ENCODE results near the gene RTN4RL2. TPM values are rescaled to one million over a fixed set of nuclear protein-coding genes. Genes with fewer than 3 reads are reported as not detected.

The RTN4RL2 gene
- total and polyA plus RNA-seq, 10 of the 15 experiments (the other 5 are each of a cell fraction or from before 2014, with no cell fraction given): 0.14 to 1.1 (median 0.52) TPM; not detected in 4

DNA sequence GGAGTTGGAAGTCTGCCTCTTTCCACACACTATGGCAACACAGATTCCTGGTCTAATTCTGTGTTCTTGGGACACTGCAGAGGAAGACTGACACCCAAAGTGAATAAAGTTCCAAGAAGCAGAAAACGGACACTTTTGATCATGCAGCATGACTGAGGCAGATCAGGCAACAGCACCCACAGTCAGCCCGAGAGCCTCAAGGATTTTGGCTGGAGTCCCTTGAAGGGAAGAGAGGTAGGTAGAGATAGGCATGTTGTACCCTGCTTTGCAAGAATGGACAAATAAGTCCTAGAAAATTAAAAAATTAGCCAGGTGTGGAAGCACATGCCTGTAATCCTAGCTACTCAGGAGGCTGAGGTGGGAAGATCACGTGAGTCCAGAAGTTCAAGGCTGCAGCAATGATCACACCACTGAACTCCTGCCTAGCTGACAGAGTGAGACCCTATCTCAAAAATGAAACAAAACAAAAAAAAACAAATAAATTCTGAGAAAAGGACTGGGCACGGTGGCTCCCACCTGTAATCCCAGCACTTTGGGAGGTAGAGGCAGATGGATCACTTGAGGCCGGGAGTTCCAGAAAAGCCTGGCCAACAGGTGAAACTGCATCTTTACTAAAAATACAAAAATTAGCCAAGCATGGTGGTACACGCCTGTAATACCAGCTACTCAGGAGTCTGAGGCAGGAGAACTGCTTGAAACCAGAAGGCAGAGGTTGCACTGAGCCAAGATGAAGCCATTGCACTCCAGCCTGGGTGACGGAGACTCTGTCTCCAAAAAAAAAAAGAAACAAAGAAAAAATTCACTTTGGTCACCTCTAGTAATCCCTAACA lies 48.2 kb downstream of the RTN4RL2 start:
- H3K79me2 ChIP-seq (ENCODE audit: control insufficient read depth, insufficient read depth, low read length): no peaks in the 10 kb centered on the region
- no peak for TF ChIP-seq NFYB (IDR thresholded peaks at IDR 0.05; ENCODE audit: insufficient read depth, low read depth, low read length)
- ChIA-PET SMC1A (ENCODE audit: uncharacterized antibody, unreplicated experiment) (interaction anchor here (1.2 to 4.9 kb wide), 2 partner anchors 14 to 175 kb away, joined by 3 to 20 read pairs; no protein-coding TSS in a partner anchor), CTCF (interaction anchor here (0.7 to 5.7 kb wide), 3 partner anchors 15 to 1721 kb away, joined by 3 to 54 read pairs (median 4); no protein-coding TSS in a partner anchor), POLR2A (interaction anchor here (0.5 kb wide), 1 partner anchor 51 kb away, joined by 4 read pairs; no protein-coding TSS in a partner anchor), RAD21 (ENCODE audit: unreplicated experiment) (interaction anchor here (1.2 kb wide), 1 partner anchor 15 kb away, joined by 3 read pairs; no protein-coding TSS in a partner anchor)
- no peaks in the 10 kb centered on the region for H4K20me1 ChIP-seq (ENCODE audit: control insufficient read depth, insufficient read depth)
- no peak overlapping the region for H2AFZ ChIP-seq (ENCODE audit: control insufficient read depth, low read depth, low read length)
- no peak overlapping the region for H3K9ac ChIP-seq (ENCODE audit: control insufficient read depth, insufficient read depth, low read length)
- no peaks in the 10 kb centered on the region for H3K9me3 ChIP-seq (replicated peaks; ENCODE audit: control insufficient read depth, insufficient read depth, low read length)
- DNase-seq (ENCODE audit: low read depth, low spot score) (no peak), FAIRE-seq (no peak), ATAC-seq (no peak)
- 96% methylated on average over 7 of the region's 7 CpGs for WGBS (ENCODE audit: insufficient coverage, insufficient replicate concordance, low lambda C conversion rate, missing lambda C conversion rate)
- no peak overlapping the region for H3K4me2 ChIP-seq (ENCODE audit: control insufficient read depth, insufficient read depth)
- BruUV-seq (replicated peaks): no TSS peak
- intact Hi-C loops (cut with micrococcal nuclease; ENCODE audit: unreplicated experiment) (no loop called here), in situ Hi-C loops (cut with MboI) (no loop called here)
- H3K27me3 ChIP-seq (replicated peaks in 1 of 2; ENCODE audit: control insufficient read depth in 2 of 2, insufficient read depth in 2 of 2, low read length in 1 of 2): no peaks in the 10 kb centered on the region
- H3K27ac ChIP-seq (ENCODE audit: control insufficient read depth, insufficient read depth): no peak overlapping the region
- no peaks in the 10 kb centered on the region for H3K4me1 ChIP-seq (ENCODE audit: control insufficient read depth, insufficient read depth, low read length)
- no peaks in the 10 kb centered on the region for H3K36me3 ChIP-seq (ENCODE audit: control insufficient read depth in 2 of 2, insufficient read depth in 2 of 2, low read length in 1 of 2)
- no peak overlapping the region for H3K4me3 ChIP-seq

GRCh38 chr11:57511741-57512430 lies 51.6 kb downstream of the RTN4RL2 start:
- 72% methylated on average over 6 of the region's 6 CpGs for WGBS (ENCODE audit: insufficient coverage, insufficient replicate concordance, low lambda C conversion rate, missing lambda C conversion rate)
- H3K27ac ChIP-seq (ENCODE audit: control insufficient read depth, insufficient read depth): no peak overlapping the region
- no peak overlapping the region for H3K4me3 ChIP-seq
- ATAC-seq (no peak), DNase-seq (ENCODE audit: low read depth, low spot score) (no peak), FAIRE-seq (no peak)
- no peak overlapping the region for H2AFZ ChIP-seq (ENCODE audit: control insufficient read depth, low read depth, low read length)
- TF ChIP-seq ZNF687 (IDR thresholded peaks at IDR 0.05): no peak
- peak; percentile 32; the same call in 1 of the 2 replicates for TF ChIP-seq ATF7 (IDR thresholded peaks at IDR 0.05; ENCODE audit: low read depth)
- SMC1A ChIA-PET (ENCODE audit: uncharacterized antibody, unreplicated experiment): interaction anchor here (1.1 to 1.4 kb wide), 2 partner anchors 14 to 132 kb away, joined by 5 to 6 read pairs; no protein-coding TSS in a partner anchor
- no peaks in the 10 kb centered on the region for H4K20me1 ChIP-seq (ENCODE audit: control insufficient read depth, insufficient read depth)
- H3K79me2 ChIP-seq (ENCODE audit: control insufficient read depth, insufficient read depth, low read length): peaks cover 11% of the 10 kb centered on the region
- no peak overlapping the region for H3K9ac ChIP-seq (ENCODE audit: control insufficient read depth, insufficient read depth, low read length)
- BruUV-seq (replicated peaks): no TSS peak
- no peaks in the 10 kb centered on the region for H3K4me1 ChIP-seq (ENCODE audit: control insufficient read depth, insufficient read depth, low read length)
- RAD21 ChIA-PET (ENCODE audit: unreplicated experiment): interaction anchor here (0.7 to 1.3 kb wide), 2 partner anchors 15 to 53 kb away, joined by 3 read pairs; no protein-coding TSS in a partner anchor
- POLR2A ChIA-PET: no interaction called here
- H3K4me2 ChIP-seq (ENCODE audit: control insufficient read depth, insufficient read depth): no peak overlapping the region
- H3K36me3 ChIP-seq (ENCODE audit: control insufficient read depth in 2 of 2, insufficient read depth in 2 of 2, low read length in 1 of 2): no peaks in the 10 kb centered on the region
- intact Hi-C loops (cut with micrococcal nuclease; ENCODE audit: unreplicated experiment) (no loop called here), in situ Hi-C loops (cut with MboI) (no loop called here)
- no peaks in the 10 kb centered on the region for H3K9me3 ChIP-seq (replicated peaks; ENCODE audit: control insufficient read depth, insufficient read depth, low read length)
- CTCF ChIA-PET: interaction anchor here (1.3 to 2.3 kb wide), 3 partner anchors 10 to 18 kb away, joined by 4 to 23 read pairs (median 9); no protein-coding TSS in a partner anchor
- H3K27me3 ChIP-seq (replicated peaks in 1 of 2; ENCODE audit: control insufficient read depth in 2 of 2, insufficient read depth in 2 of 2, low read length in 1 of 2): no peaks in the 10 kb centered on the region

All from GM12878 (cell line).